ENCODE measurements around the gene SRF. TPM values are rescaled to one million over a fixed set of nuclear protein-coding genes. Genes with fewer than 3 reads are reported as not detected.

SRF gene
- total RNA-seq, 1 donor from 2014 or later = 29.2 TPM

DNA sequence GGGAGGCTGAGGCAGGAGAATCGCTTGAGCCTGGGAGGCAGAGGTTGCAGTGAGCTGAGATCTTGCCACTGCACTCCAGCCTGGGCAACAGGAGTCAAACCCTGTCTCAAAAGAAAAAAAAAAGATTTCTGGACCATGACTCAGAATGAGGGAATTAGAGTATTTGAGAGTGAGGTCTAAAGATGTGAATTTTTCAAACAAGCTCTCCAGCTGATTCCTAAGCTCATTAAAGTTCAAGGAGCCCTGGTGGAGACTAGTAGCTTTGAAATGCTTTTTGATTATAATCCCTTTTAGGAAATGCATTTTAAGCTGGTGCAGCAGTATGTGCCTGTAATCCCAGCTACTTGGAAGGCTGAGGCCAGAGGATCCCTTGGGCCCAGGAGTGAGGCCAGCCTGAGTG lies 21.8 kb upstream of the SRF start:
- TF ChIP-seq, protein P1, sequence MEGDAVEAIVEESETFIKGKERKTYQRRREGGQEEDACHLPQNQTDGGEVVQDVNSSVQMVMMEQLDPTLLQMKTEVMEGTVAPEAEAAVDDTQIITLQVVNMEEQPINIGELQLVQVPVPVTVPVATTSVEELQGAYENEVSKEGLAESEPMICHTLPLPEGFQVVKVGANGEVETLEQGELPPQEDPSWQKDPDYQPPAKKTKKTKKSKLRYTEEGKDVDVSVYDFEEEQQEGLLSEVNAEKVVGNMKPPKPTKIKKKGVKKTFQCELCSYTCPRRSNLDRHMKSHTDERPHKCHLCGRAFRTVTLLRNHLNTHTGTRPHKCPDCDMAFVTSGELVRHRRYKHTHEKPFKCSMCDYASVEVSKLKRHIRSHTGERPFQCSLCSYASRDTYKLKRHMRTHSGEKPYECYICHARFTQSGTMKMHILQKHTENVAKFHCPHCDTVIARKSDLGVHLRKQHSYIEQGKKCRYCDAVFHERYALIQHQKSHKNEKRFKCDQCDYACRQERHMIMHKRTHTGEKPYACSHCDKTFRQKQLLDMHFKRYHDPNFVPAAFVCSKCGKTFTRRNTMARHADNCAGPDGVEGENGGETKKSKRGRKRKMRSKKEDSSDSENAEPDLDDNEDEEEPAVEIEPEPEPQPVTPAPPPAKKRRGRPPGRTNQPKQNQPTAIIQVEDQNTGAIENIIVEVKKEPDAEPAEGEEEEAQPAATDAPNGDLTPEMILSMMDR (IDR thresholded peaks at IDR 0.05) = no peak
- no peak overlapping the region for H3K27ac ChIP-seq

DNA sequence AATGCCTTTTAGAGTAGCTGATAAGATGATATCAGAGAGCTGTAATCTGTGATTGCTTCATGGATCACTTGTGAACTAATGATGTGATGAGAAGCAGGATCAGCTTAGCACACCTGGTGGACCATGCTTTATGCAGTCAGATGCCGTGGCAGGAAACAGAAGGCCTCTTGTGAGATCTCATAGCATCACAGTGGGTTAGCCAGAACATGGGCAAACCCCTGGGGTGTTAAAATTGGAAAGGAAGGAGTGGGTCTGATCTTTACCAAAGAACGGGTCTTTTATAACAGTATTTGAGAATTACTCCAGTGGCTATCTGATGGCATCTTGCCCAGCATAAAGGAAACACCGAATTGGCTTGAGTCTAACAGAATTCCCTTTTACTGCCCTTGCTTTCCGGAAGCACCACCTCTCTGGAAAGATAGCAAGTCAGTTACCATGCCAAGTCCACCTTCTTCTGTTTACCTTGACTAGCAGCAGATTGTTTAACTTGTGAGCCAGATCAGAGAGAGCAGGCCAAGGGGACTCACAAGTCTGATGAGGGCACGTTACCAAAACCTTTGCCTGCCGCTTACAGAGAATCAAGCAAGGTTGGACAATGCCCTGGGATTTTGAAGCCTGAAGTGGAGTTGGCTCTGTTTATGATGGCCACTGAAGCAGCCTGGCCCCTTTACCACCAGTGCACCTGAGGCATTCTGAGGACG lies 20.9 kb upstream of the SRF start:
- Histone ChIP-seq H3K27ac (no peak overlapping the region), H3K4me3 (no peak overlapping the region), H3K27me3 (ENCODE audit: low read depth) (no peaks in the 10 kb centered on the region), H3K9me3 (no peaks in the 10 kb centered on the region), H3K4me1 (no peaks in the 10 kb centered on the region), H3K36me3 (peaks cover 14% of the 10 kb centered on the region)
- TF ChIP-seq, protein P1 (IDR thresholded peaks at IDR 0.05) = no peak
- ATAC-seq (peak; percentile 40 to 66), DNase-seq (no peak)
- intact Hi-C loops (cut with DNase I) = no loop called here

More for the DNA sequence above, 21.8 kb upstream of the SRF start:
- ATAC-seq = no peak
- no peak for DNase-seq
- Histone ChIP-seq H3K4me3 (no peak overlapping the region), H3K27me3 (ENCODE audit: low read depth) (no peaks in the 10 kb centered on the region), H3K9me3 (no peaks in the 10 kb centered on the region), H3K4me1 (no peaks in the 10 kb centered on the region), H3K36me3 (peaks cover 14% of the 10 kb centered on the region)
- intact Hi-C loops (cut with DNase I) = no loop called here

DNA sequence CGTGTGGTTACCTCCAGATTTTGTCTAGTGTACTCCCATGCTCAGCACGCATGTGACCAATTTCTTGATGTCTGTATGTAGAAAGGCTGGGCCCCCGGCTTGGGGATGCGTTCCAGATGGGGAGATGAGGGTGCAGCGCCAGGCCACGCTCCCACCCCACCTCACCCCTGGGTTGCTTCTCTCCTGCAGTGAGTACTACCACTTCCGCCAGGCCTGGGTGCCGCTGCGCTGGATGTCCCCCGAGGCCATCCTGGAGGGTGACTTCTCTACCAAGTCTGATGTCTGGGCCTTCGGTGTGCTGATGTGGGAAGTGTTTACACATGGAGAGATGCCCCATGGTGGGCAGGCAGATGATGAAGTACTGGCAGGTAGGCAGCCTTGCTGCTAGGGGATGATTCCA lies 11.5 kb upstream of the SRF start:
- no peak for ATAC-seq
- Histone ChIP-seq H3K27me3 (ENCODE audit: low read depth) (no peaks in the 10 kb centered on the region), H3K4me3 (no peak overlapping the region), H3K9me3 (no peaks in the 10 kb centered on the region), H3K36me3 (peaks cover 18% of the 10 kb centered on the region), H3K27ac (no peak overlapping the region), H3K4me1 (no peaks in the 10 kb centered on the region)
- TF ChIP-seq, protein P1 (IDR thresholded peaks at IDR 0.05) = no peak
- DNase-seq = no peak
- intact Hi-C loops (cut with DNase I) = no loop called here

DNA sequence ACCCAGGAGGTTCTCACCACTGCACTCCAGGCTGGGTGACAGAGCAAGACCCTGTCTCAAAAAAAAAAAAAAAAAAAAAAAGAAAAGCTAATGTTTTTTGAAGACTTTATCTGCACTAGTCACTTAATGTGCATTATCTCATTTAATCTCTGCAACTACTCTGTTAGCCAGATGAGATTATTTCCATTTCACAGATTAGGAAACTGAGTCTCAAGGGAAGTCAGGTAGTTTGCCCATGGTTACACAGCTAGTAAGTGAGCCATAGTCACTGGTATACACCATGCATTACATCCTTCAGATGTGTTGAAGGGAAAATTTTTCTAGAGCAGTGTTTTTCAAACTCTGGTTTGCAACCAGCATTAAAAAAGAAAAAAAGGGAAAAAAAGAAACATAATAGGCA lies 7.2 kb upstream of the SRF start:
- Histone ChIP-seq H3K9me3 (no peaks in the 10 kb centered on the region), H3K27ac (no peak overlapping the region), H3K27me3 (ENCODE audit: low read depth) (no peaks in the 10 kb centered on the region), H3K4me3 (no peak overlapping the region), H3K4me1 (no peaks in the 10 kb centered on the region), H3K36me3 (peaks cover 18% of the 10 kb centered on the region)
- DNase-seq (no peak), ATAC-seq (no peak)
- intact Hi-C loops (cut with DNase I) = no loop called here
- TF ChIP-seq, protein P1 (IDR thresholded peaks at IDR 0.05) = no peak

DNA sequence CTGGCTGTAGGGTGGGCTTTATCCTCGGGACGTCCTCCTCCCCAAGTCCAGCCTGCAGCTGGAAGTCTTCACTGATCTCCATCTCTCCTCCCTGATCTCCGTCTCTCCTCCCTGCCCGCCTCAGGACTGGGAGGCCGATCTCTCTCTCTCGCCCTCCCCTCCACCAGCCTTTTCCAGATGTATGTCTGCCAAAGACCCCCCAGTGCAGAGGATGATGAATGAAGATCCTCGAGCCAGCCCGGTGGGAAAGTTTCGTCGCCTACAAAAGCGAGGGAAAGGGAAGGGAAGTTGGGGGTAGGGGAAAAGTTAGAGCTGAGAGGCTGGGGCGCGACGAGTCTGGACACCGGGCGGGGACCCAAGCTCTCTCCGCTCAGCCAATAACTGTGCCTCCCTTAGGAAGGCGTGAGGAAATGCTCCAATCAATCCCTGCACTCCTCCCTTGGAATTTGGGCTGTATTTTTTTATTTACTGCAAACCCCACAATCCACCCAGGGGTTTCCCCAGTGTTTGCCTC lies 595 bp upstream of the SRF start:
- Histone ChIP-seq H3K27ac (peak overlapping the region; percentile 93), H3K36me3 (peaks cover 5% of the 10 kb centered on the region), H3K4me1 (peaks cover 29% of the 10 kb centered on the region), H3K9me3 (no peaks in the 10 kb centered on the region), H3K27me3 (ENCODE audit: low read depth) (no peaks in the 10 kb centered on the region), H3K4me3 (peak overlapping the region; percentile 95)
- intact Hi-C loops (cut with DNase I) = no loop called here
- peak; percentile 84 for DNase-seq
- peak; percentile 66 to 70 for ATAC-seq
- TF ChIP-seq, protein P1 (IDR thresholded peaks at IDR 0.05) = no peak

Data from lower lobe of right lung (tissue), 2 donors.